ENCODE measurements around the gene UBTF. TPM values are rescaled to one million over a fixed set of nuclear protein-coding genes. Genes with fewer than 3 reads are reported as not detected.

Gene UBTF
- total and polyA plus RNA-seq, 7 donors: 26.8 to 58.4 (median 48.3) TPM

- TF ChIP-seq EP300 (IDR thresholded peaks at IDR 0.05) (no peak), POLR2A (IDR thresholded peaks at IDR 0.05) (no peak)
- intact Hi-C loops (cut with DNase I): no loop called here
- Histone ChIP-seq H3K4me3 (no peak overlapping the region), H3K36me3 (no peaks in the 10 kb centered on the region), H3K9me3 (no peaks in the 10 kb centered on the region), H3K27ac (no peak overlapping the region), H3K27me3 (no peaks in the 10 kb centered on the region), H3K4me1 (no peaks in the 10 kb centered on the region)
- DNase-seq: no peak
- 55 to 78% methylated on average over 9 of the region's 9 CpGs for WGBS, 2 donors
Measured at GRCh38 chr17:44266402-44267164, 47.1 kb upstream of the UBTF start.

DNA sequence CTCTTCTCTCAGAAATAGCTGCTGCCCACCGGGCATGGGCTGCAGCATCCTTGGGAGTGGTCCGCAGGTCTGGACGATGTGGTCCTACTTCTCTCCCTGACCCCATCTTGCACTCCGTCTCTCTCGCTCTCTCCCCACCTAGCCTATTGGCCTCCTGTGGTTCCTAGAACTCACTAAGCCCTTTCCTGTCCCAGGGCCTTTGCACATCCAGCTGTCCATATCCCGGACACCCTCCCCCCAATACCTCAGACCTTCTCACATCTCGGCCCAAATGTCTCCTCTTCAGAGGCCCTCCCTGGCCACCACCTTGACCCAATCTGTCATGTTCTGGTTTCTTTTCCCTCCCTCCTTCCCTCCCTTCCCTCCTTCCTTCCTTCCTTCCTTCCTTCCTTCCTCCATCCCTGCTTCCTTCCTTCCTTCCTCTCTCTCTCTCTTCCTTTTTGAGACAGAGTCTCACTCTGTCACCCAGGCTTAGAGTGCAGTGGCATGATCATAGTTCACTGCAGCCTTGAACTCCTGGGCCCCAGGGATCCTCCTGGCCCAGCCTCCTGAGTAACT is 43.9 kb upstream of the UBTF start:
- intact Hi-C loops (cut with DNase I): no loop called here
- H3K27me3 ChIP-seq: no peaks in the 10 kb centered on the region
- H3K9me3 ChIP-seq: no peaks in the 10 kb centered on the region
- WGBS, 2 donors: 90 to 92% methylated on average over 7 of the region's 7 CpGs
- H3K36me3 ChIP-seq: no peaks in the 10 kb centered on the region
- H3K4me3 ChIP-seq: no peak overlapping the region
- no peak overlapping the region for H3K27ac ChIP-seq
- no peak for DNase-seq
- no peaks in the 10 kb centered on the region for H3K4me1 ChIP-seq
- TF ChIP-seq POLR2AphosphoS5 (IDR thresholded peaks at IDR 0.05): no peak
- TF ChIP-seq, protein P1, sequence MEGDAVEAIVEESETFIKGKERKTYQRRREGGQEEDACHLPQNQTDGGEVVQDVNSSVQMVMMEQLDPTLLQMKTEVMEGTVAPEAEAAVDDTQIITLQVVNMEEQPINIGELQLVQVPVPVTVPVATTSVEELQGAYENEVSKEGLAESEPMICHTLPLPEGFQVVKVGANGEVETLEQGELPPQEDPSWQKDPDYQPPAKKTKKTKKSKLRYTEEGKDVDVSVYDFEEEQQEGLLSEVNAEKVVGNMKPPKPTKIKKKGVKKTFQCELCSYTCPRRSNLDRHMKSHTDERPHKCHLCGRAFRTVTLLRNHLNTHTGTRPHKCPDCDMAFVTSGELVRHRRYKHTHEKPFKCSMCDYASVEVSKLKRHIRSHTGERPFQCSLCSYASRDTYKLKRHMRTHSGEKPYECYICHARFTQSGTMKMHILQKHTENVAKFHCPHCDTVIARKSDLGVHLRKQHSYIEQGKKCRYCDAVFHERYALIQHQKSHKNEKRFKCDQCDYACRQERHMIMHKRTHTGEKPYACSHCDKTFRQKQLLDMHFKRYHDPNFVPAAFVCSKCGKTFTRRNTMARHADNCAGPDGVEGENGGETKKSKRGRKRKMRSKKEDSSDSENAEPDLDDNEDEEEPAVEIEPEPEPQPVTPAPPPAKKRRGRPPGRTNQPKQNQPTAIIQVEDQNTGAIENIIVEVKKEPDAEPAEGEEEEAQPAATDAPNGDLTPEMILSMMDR (IDR thresholded peaks at IDR 0.05): no peak
- TF ChIP-seq POLR2A (IDR thresholded peaks at IDR 0.05): no peak
- no peak for TF ChIP-seq EP300 (IDR thresholded peaks at IDR 0.05)

- intact Hi-C loops (cut with DNase I): no loop called here
- 70 to 75% methylated on average over 11 of the region's 11 CpGs for WGBS, 2 donors
- no peaks in the 10 kb centered on the region for H3K4me1 ChIP-seq
- H3K27ac ChIP-seq: no peak overlapping the region
- H3K9me3 ChIP-seq: no peaks in the 10 kb centered on the region
- H3K36me3 ChIP-seq: no peaks in the 10 kb centered on the region
- no peak overlapping the region for H3K4me3 ChIP-seq
- TF ChIP-seq, protein P1 (IDR thresholded peaks at IDR 0.05): no peak
- TF ChIP-seq POLR2AphosphoS5 (IDR thresholded peaks at IDR 0.05) (no peak), POLR2A (IDR thresholded peaks at IDR 0.05) (no peak)
- no peak for DNase-seq
- no peaks in the 10 kb centered on the region for H3K27me3 ChIP-seq
Measured at GRCh38 chr17:44262654-44263225, 43.3 kb upstream of the UBTF start.

GRCh38 chr17:44260296-44260695 is 40.8 kb upstream of the UBTF start:
- TF ChIP-seq, protein P1 (IDR thresholded peaks at IDR 0.05): no peak
- no peak for TF ChIP-seq EP300 (IDR thresholded peaks at IDR 0.05)
- TF ChIP-seq POLR2A (IDR thresholded peaks at IDR 0.05): no peak
- no peak for TF ChIP-seq POLR2AphosphoS5 (IDR thresholded peaks at IDR 0.05)
- H3K4me1 ChIP-seq: no peaks in the 10 kb centered on the region
- no peak overlapping the region for H3K4me3 ChIP-seq
- whole genome bisulfite sequencing, 2 donors: 93 to 95% methylated on average over 6 of the region's 6 CpGs
- no peaks in the 10 kb centered on the region for H3K27me3 ChIP-seq
- H3K27ac ChIP-seq: no peak overlapping the region
- H3K9me3 ChIP-seq: no peaks in the 10 kb centered on the region
- no peak for DNase-seq
- no peaks in the 10 kb centered on the region for H3K36me3 ChIP-seq
- intact Hi-C loops (cut with DNase I): no loop called here

DNA sequence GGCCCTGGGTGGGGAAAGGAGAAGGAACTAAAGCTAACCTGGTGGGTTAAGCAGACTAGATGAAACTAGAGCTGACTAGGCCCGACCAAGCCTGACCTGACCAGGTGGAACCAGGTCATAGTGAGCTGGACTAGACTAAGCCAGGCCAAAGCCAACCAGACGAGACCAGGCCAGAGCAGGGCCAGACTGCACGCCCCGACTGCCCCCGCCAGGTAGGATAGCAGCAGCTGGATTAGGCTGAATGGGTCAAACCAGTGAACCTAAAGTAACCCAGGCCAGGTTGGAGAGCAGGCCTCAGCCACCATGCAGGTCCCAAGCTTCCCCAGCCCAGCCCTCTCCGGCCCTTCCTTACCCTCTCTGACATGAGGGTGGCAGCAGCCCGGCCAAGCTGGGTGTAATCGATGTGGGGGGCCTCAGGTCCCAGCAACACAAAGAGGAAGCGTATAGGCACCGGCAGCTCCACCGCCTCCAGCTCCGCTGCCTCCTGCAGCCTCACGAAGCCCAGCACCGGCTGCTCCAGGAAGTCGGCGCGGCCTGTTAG is 39.4 kb upstream of the UBTF start:
- Histone ChIP-seq H3K4me3 (no peak overlapping the region), H3K4me1 (no peaks in the 10 kb centered on the region), H3K36me3 (no peaks in the 10 kb centered on the region), H3K27ac (no peak overlapping the region), H3K27me3 (peaks cover 0 to 3% (median 0%) of the 10 kb centered on the region in 3 donors), H3K9me3 (no peaks in the 10 kb centered on the region)
- WGBS, 2 donors: 73 to 86% methylated on average over 17 of the region's 17 CpGs
- intact Hi-C loops (cut with DNase I): no loop called here
- TF ChIP-seq, protein P1 (IDR thresholded peaks at IDR 0.05): no peak
- TF ChIP-seq POLR2AphosphoS5 (IDR thresholded peaks at IDR 0.05): no peak
- TF ChIP-seq POLR2A (IDR thresholded peaks at IDR 0.05): no peak
- TF ChIP-seq EP300 (IDR thresholded peaks at IDR 0.05): no peak
- no peak for DNase-seq
